HepG2 (cell line): Measurements from ENCODE around the gene CSTB. TPM values are rescaled to one million over a fixed set of nuclear protein-coding genes. Genes with fewer than 3 reads are reported as not detected.

Experiments used
- ATAC-seq: fragments of 200-7000 bp; cut with Tn5 transposase; 3 replicates; pipeline ENCODE4 v1.9.1; 2020; ENCODE audit warnings: mild to moderate bottlenecking, moderate library complexity
- BruUV-seq: library from RNA; stranded (reverse); fragments of 400-500 nt; replicated peaks from 2 replicates; lab custom pipeline; 2021; lab: Mats Ljungman, UMichigan
- CTCF ChIA-PET: fragments of 300-600 bp; formaldehyde crosslinking; extraction: SDS; loops from one replicate; lab custom pipeline; 2021; ENCODE audit warnings: low total read pairs, inconsistent platforms, low intra/inter-chr PET ratio; lab: Yijun Ruan, JAX
- POLR2A ChIA-PET: fragments of 350-600 bp; sonication (Branson Sonifier 250); formaldehyde crosslinking; loops from one replicate; lab custom pipeline; 2020; ENCODE audit warnings: antibody characterized with exemption, inconsistent platforms; lab: Yijun Ruan, JAX
- DNase-seq: peaks from one replicate; pipeline ENCODE4 v3.0.0-alpha.2; 2015; ENCODE audit warnings: low spot score
- FAIRE-seq: peaks from 3 replicates; lab custom pipeline; 2011; peaks lifted over from hg19 to GRCh38; lab: Jason Lieb, UNC
- H2AFZ ChIP-seq: one replicate; pipeline ENCODE4 v1.6.1; 2011; ENCODE audit warnings: low read length, inconsistent platforms
- H3K27ac ChIP-seq: fragments of 300-600 bp; 3 replicates; pipeline ENCODE4 v1.8.0; 2011; ENCODE audit warnings: mixed run types, mild to moderate bottlenecking, mixed read lengths, low read length, inconsistent platforms; ENCODE audit not compliant: insufficient read depth; ENCODE audit errors: extremely low read length
- H3K27me3 ChIP-seq, 2 experiments: fragments of 200-600 bp in 1 of 2; 2 replicates in 1 of 2; 3 replicates in 1 of 2; pipeline versions ENCODE4 v1.6.0 to v1.8.0; 2011; ENCODE audit warnings: low read length in 2 of 2, mild to moderate bottlenecking in 2 of 2, moderate library complexity in 2 of 2, inconsistent platforms in 1 of 2; ENCODE audit not compliant: insufficient read depth in 2 of 2, control insufficient read depth in 1 of 2
- H3K36me3 ChIP-seq, 2 experiments: fragments of 200-600 bp in 1 of 2; replicated peaks in 1 of 2; 2 replicates in 1 of 2; 3 replicates in 1 of 2; pipeline versions ENCODE4 v1.5.1 to v1.8.0; 2011; ENCODE audit warnings: low read length in 2 of 2, inconsistent platforms in 1 of 2; ENCODE audit not compliant: insufficient read depth in 2 of 2, control insufficient read depth in 1 of 2
- H3K4me1 ChIP-seq: 2 replicates; pipeline ENCODE4 v1.5.1; 2012; ENCODE audit warnings: low read length, inconsistent platforms; ENCODE audit not compliant: insufficient read depth
- H3K4me2 ChIP-seq: 2 replicates; pipeline ENCODE4 v1.6.0; 2011; ENCODE audit warnings: low read depth, low read length, inconsistent platforms
- H3K4me3 ChIP-seq, 3 experiments: fragments of 200-600 bp in 1 of 3; sonication (generic), shearing (Covaris generic) in 1 of 3; replicated peaks in 1 of 3; 2 replicates each; pipeline ENCODE4 v1.5.1; 2011 to 2016; ENCODE audit warnings: low read length in 3 of 3, inconsistent platforms in 2 of 3, low read depth in 2 of 3, mild to moderate bottlenecking in 2 of 3, control low read depth in 1 of 3, mixed read lengths in 1 of 3; ENCODE audit not compliant: insufficient read depth in 1 of 3
- H3K79me2 ChIP-seq: one replicate; pipeline ENCODE4 v1.6.1; 2011; ENCODE audit warnings: low read length, inconsistent platforms; ENCODE audit not compliant: insufficient read depth
- H3K9ac ChIP-seq: 2 replicates; pipeline ENCODE4 v1.6.0; 2011; ENCODE audit warnings: mild to moderate bottlenecking, low read depth, low read length, inconsistent platforms; ENCODE audit not compliant: insufficient read depth
- H3K9me3 ChIP-seq: 2 replicates; pipeline ENCODE4 v1.5.1; 2012; ENCODE audit warnings: mild to moderate bottlenecking, low read length
- H4K20me1 ChIP-seq: 2 replicates; pipeline ENCODE4 v1.6.0; 2011; ENCODE audit warnings: inconsistent platforms, mild to moderate bottlenecking, low read length, moderate library complexity; ENCODE audit not compliant: insufficient read depth
- AGO2 ChIP-seq: fragments of 200-400 bp; formaldehyde crosslinking; optimal IDR thresholded peaks from 2 replicates; pipeline ENCODE3; 2017; ENCODE audit warnings: mild to moderate bottlenecking, low read depth, low read length, moderate library complexity
- ATF7 ChIP-seq, 2 experiments: fragments of 450-650 bp in 1 of 2; sonication (generic) in 1 of 2; formaldehyde crosslinking in 1 of 2; IDR thresholded peaks; 2 replicates each; pipeline versions ENCODE4 v1.4.0 to v1.6.1; 2016 to 2020; ENCODE audit warnings: antibody characterized with exemption in 1 of 2, mild to moderate bottlenecking in 1 of 2, missing genetic modification reagents in 1 of 2
- ELF4 ChIP-seq: sonication (generic); formaldehyde crosslinking; IDR thresholded peaks from 2 replicates; pipeline ENCODE4 v1.5.0; 2020; ENCODE audit warnings: missing genetic modification reagents, mild to moderate bottlenecking, moderate library complexity, borderline replicate concordance
- HOXA3 ChIP-seq: sonication (generic); formaldehyde crosslinking; IDR thresholded peaks from 2 replicates; pipeline ENCODE4 v1.5.0; 2020; ENCODE audit warnings: missing genetic modification reagents
- KDM1A ChIP-seq: IDR thresholded peaks from 2 replicates; pipeline ENCODE4 v1.6.1; 2016; ENCODE audit warnings: missing compliant biosample characterization
- LRRFIP1 ChIP-seq: sonication (generic); formaldehyde crosslinking; conservative IDR thresholded peaks from 2 replicates; pipeline ENCODE4 v1.4.0; 2020; ENCODE audit warnings: missing genetic modification reagents
- NR2F1 ChIP-seq, 2 experiments: fragments of 450-650 bp in 1 of 2; formaldehyde crosslinking in 1 of 2; IDR thresholded peaks; 2 replicates each; pipeline versions ENCODE4 v1.5.0 to v1.6.1; 2016 to 2020; ENCODE audit warnings: mild to moderate bottlenecking in 1 of 2, missing compliant biosample characterization in 1 of 2, missing genetic modification reagents in 1 of 2, moderate library complexity in 1 of 2
- POLR2A ChIP-seq, 2 experiments: IDR thresholded peaks; 2 replicates each; pipeline ENCODE4 v1.6.1; 2011; ENCODE audit warnings: low read depth in 2 of 2, low read length in 2 of 2, mild to moderate bottlenecking in 1 of 2, moderate library complexity in 1 of 2; ENCODE audit not compliant: insufficient read depth in 1 of 2
- PTBP1 ChIP-seq: fragments of 200-400 bp; formaldehyde crosslinking; IDR thresholded peaks from 2 replicates; pipeline ENCODE4 v1.6.1; 2018; ENCODE audit warnings: low read length, low read depth; ENCODE audit not compliant: poor library complexity, severe bottlenecking
- RBM22 ChIP-seq: fragments of 200-400 bp; formaldehyde crosslinking; optimal IDR thresholded peaks from 2 replicates; pipeline ENCODE3; 2017; ENCODE audit warnings: mild to moderate bottlenecking, low read length, moderate library complexity
- REST ChIP-seq, 2 experiments: IDR thresholded peaks; 2 replicates each; pipeline ENCODE4 v1.6.1; 2011 to 2012; ENCODE audit warnings: low read length in 2 of 2, borderline replicate concordance in 1 of 2, low read depth in 1 of 2, mild to moderate bottlenecking in 1 of 2, moderate library complexity in 1 of 2
- TARDBP ChIP-seq: sonication (generic); formaldehyde crosslinking; IDR thresholded peaks from 2 replicates; pipeline ENCODE4 v1.8.0; 2022; ENCODE audit warnings: mild to moderate bottlenecking, missing genetic modification reagents
- ZBTB33 ChIP-seq: sonication (generic); formaldehyde crosslinking; IDR thresholded peaks from 2 replicates; pipeline ENCODE4 v1.4.0; 2020; ENCODE audit warnings: missing genetic modification reagents
- ZNF550 ChIP-seq: sonication (generic); formaldehyde crosslinking; IDR thresholded peaks from 2 replicates; pipeline ENCODE4 v1.4.0; 2020; ENCODE audit warnings: mild to moderate bottlenecking, missing genetic modification reagents, borderline replicate concordance
- ZNF768 ChIP-seq: sonication (generic); formaldehyde crosslinking; IDR thresholded peaks from 2 replicates; pipeline ENCODE4 v1.4.0; 2020; ENCODE audit warnings: missing genetic modification reagents
- ZNF816 ChIP-seq: sonication (generic); formaldehyde crosslinking; IDR thresholded peaks from 2 replicates; pipeline ENCODE4 v1.8.0; 2022; ENCODE audit warnings: missing genetic modification reagents, mild to moderate bottlenecking, borderline replicate concordance
- WGBS: methylation state at CpG from one replicate; pipeline ENCODE4 v1.1.6; 2017; ENCODE audit warnings: low lambda C conversion rate; 5-methylcytosine and 5-hydroxymethylcytosine counted together
- in situ Hi-C: cut with HindIII; loops from 2 replicates; pipeline ENCODE4 v1.10.0; 2017; ENCODE audit warnings: low pct_unique_long_range_greater_than_20kb; ENCODE audit not compliant: extremely low pct_ligation_motif_present
- intact Hi-C: fragments of 100-400 bp; cut with micrococcal nuclease; formaldehyde crosslinking; loops from one replicate; pipeline ENCODE4 v1.10.0; 2022; ENCODE audit not compliant: unreplicated experiment
- polyA plus RNA-seq, 8 experiments: library from polyadenylated mRNA; depleted of rRNA in 3 of 8; stranded (reverse) in 7 of 8; unstranded in 1 of 8; fragments of >200 nt; fragmentation: Illumina TruSeq in 4 of 8; extraction: Trizol in 4 of 8; gene quantifications; 2 replicates each; pipeline versions ENCODE4 v1.2.1 to v1.2.3, GENCODE V29; 2011 to 2016; ENCODE audit warnings: low read depth in 4 of 8, missing spikeins in 1 of 8, mixed read lengths in 1 of 8; ENCODE audit not compliant: insufficient read depth in 1 of 8
- total RNA-seq, 5 experiments: library from RNA; depleted of rRNA; stranded (reverse); fragments of >200 nt; fragmentation: Illumina TruSeq; extraction: Trizol; gene quantifications; 2 replicates each; pipeline ENCODE4 v1.2.3, GENCODE V29; 2016; ENCODE audit warnings: low read depth in 1 of 5

The CSTB gene
- total and polyA plus RNA-seq, 2 of the 13 experiments (the other 11 are each of a cell fraction or from before 2014, with no cell fraction given), result 11.7 to 94.1 TPM

DNA sequence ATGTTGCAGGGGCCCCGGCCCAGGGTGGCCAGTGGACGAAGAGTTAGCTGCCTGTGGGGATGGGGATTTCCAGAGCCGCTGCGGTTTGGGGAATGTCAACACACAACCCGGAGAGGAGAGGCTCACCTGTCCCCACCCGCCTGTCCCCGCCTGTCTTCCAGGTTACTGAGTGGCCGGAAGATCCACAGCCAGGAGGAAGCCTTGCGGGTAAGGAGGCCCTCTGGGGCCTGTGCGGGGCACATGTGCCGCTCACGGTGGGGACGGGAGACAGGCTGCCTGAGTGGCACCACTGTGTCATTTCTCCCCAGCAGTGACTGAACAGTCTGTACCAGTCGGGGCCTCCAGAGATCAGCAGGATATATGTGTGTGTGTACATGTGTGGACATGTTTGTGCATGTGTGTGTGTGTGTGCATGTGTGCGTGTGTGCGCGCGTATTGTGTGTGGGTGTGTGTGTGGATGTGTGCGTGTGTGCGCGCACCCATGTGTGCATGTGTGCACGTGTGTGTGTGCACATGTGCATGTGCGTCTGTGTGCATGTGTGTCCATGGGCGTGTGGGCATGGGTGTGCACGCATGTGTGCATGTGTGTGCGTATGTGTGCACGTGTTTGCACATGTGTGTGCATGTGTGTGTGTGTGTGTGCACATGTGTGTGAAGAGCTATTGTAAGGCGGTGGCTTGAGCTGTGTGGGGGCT, 25.6 kb downstream of the CSTB start:
- no peak overlapping the region for H3K27ac ChIP-seq
- DNase-seq (no peak), ATAC-seq (no peak), FAIRE-seq (no peak)
- H3K27me3 ChIP-seq, result no peaks in the 10 kb centered on the region
- intact Hi-C loops, result no loop called here
- H3K9me3 ChIP-seq, result no peaks in the 10 kb centered on the region
- CTCF ChIA-PET, result no interaction called here
- no peak overlapping the region for H3K4me3 ChIP-seq
- no peaks in the 10 kb centered on the region for H3K4me1 ChIP-seq
- no peaks in the 10 kb centered on the region for H3K79me2 ChIP-seq
- H3K4me2 ChIP-seq, result no peak overlapping the region
- peaks cover 42 to 82% of the 10 kb centered on the region in 2 experiments for H3K36me3 ChIP-seq
- in situ Hi-C loops, result no loop called here
- BruUV-seq, result no TSS peak
- WGBS, result 95% methylated on average over 16 of the region's 28 CpGs
- no peak overlapping the region for H3K9ac ChIP-seq
- POLR2A ChIA-PET, result no interaction called here
- H4K20me1 ChIP-seq, result no peaks in the 10 kb centered on the region
- no peak overlapping the region for H2AFZ ChIP-seq
- TF ChIP-seq RBM22 (peak; percentile 75), AGO2 (peak; percentile 58), ZNF816 (CRISPR knock-in tag) (no peak), REST (IDR thresholded peaks at IDR 0.05; ENCODE audit: borderline replicate concordance in 1 of 2, low read depth in 1 of 2, low read length in 2 of 2) (no peak), ZNF768 (CRISPR knock-in tag) (peak; percentile 21; the same call in 1 of the 2 replicates), ELF4 (CRISPR knock-in tag) (no peak), POLR2A (IDR thresholded peaks at IDR 0.05; ENCODE audit: insufficient read depth in 1 of 2, low read depth in 2 of 2, low read length in 2 of 2) (peak in 1 of 2 experiments; percentile 41; a peak in 1 of 4 replicates), NR2F1 (CRISPR knock-in tag; IDR thresholded peaks at IDR 0.05) (no peak), ZBTB33 (0 out of 2 replicates have a peak, but pooled peaks have one; percentile 19), ATF7 (IDR thresholded peaks at IDR 0.05) (no peak), ATF7 (CRISPR knock-in tag; IDR thresholded peaks at IDR 0.05) (no peak), PTBP1 (no peak), HOXA3 (CRISPR knock-in tag) (no peak), TARDBP (CRISPR knock-in tag) (peak; percentile 84), LRRFIP1 (CRISPR knock-in tag) (no peak), KDM1A (CRISPR knock-in tag) (no peak), ZNF550 (no peak)
